ENCODE results near the gene REV3L.

DNA sequence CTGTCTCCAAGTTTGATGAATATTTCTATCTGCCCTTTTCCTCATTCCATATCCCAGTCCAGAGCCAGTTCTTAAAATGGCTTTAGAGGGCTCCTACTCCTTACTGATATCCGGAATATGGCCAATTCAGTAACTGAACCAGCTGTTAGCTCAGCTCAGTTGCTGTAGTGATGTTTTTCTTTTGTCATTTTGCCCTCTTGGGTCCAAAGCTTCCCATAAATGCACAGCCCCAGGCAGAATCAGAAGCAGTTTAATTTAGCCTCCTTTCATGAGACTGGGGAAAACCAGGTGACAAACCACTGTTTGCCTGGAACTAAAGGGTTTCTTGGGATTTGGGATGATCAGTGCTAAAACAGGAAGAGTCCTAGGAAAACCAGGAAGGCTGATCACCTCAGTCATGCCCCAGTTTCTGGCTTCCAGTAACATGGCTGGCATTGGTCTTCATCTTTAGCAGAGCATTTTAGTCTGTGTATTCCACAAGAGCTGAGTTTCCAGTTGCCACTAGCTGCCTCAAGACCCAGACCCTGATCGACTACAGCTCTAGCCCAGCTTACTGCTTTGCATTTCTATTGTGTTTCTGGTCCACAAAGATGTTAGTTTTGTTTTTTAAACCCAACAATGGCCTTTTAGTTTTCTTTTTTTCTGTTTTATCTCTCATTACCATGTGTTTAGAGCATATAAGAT is 40.6 kb upstream of the REV3L start:
- TF ChIP-seq, protein P1, sequence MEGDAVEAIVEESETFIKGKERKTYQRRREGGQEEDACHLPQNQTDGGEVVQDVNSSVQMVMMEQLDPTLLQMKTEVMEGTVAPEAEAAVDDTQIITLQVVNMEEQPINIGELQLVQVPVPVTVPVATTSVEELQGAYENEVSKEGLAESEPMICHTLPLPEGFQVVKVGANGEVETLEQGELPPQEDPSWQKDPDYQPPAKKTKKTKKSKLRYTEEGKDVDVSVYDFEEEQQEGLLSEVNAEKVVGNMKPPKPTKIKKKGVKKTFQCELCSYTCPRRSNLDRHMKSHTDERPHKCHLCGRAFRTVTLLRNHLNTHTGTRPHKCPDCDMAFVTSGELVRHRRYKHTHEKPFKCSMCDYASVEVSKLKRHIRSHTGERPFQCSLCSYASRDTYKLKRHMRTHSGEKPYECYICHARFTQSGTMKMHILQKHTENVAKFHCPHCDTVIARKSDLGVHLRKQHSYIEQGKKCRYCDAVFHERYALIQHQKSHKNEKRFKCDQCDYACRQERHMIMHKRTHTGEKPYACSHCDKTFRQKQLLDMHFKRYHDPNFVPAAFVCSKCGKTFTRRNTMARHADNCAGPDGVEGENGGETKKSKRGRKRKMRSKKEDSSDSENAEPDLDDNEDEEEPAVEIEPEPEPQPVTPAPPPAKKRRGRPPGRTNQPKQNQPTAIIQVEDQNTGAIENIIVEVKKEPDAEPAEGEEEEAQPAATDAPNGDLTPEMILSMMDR (IDR thresholded peaks at IDR 0.05; ENCODE audit: low read length) = no peak
- no peak for TF ChIP-seq EZH2 (optimal IDR thresholded peaks at IDR 0.05; ENCODE audit: low read depth, low read length)

All from MM.1S (cell line).